HCT116 (cell line): ENCODE data around the gene TMEM178A. TPM values are rescaled to one million over a fixed set of nuclear protein-coding genes. Genes with fewer than 3 reads are reported as not detected.

Experiments
- ATAC-seq: fragments of 200-7000 bp; cut with Tn5 transposase; 2 replicates; pipeline ENCODE4 v1.9.1; 2020; ENCODE audit warnings: mild to moderate bottlenecking, moderate library complexity
- BruUV-seq: library from RNA; stranded (reverse); fragments of 400-500 nt; replicated peaks from 2 replicates; lab custom pipeline; 2021; lab: Mats Ljungman, UMichigan
- CTCF ChIA-PET: fragments of 300-600 bp; sonication (Branson Sonifier 250); formaldehyde crosslinking; loops from one replicate; lab custom pipeline; 2021; ENCODE audit warnings: antibody characterized with exemption; lab: Charles Lee
- POLR2A ChIA-PET: fragments of 300-600, 350-600 bp; sonication (Branson Sonifier 250); formaldehyde crosslinking; loops from one replicate; lab custom pipeline; 2021; ENCODE audit warnings: antibody characterized with exemption; lab: Charles Lee
- RAD21 ChIA-PET, 2 experiments: fragments of 300-600 bp; sonication (Branson Sonifier 250); formaldehyde crosslinking; loops; one replicate each; lab custom pipeline; 2023; ENCODE audit warnings: low total read pairs in 2 of 2; ENCODE audit not compliant: uncharacterized antibody in 2 of 2, unreplicated experiment in 2 of 2, low non-redundant PET in 1 of 2; lab: Charles Lee
- DNase-seq: peaks from one replicate; pipeline ENCODE4 v3.0.0-alpha.2; 2010; ENCODE audit warnings: low read depth, low spot score
- H2AFZ ChIP-seq: fragments of 200-600 bp; shearing (Covaris generic), sonication (generic); 2 replicates; pipeline ENCODE4 v1.6.1; 2017; ENCODE audit warnings: low read depth, mixed run types, mixed read lengths, antibody characterized with exemption, low read length; ENCODE audit not compliant: poor library complexity, severe bottlenecking
- H3K27ac ChIP-seq: 2 replicates; pipeline ENCODE4 v1.5.1; 2012; ENCODE audit warnings: low read depth, low read length
- H3K27me3 ChIP-seq: fragments of 200-600 bp; sonication (generic); 2 replicates; pipeline ENCODE4 v1.6.1; 2016; ENCODE audit warnings: mixed run types, low read length, mixed read lengths; ENCODE audit not compliant: insufficient read depth
- H3K36me3 ChIP-seq, 2 experiments: fragments of 200-500 bp in 1 of 2; fragments of 200-600 bp in 1 of 2; sonication (Bioruptor generic) in 1 of 2; sonication (generic) in 1 of 2; 2 replicates each; pipeline versions ENCODE4 v1.5.1 to v1.6.1; 2014 to 2016; ENCODE audit warnings: low read length in 2 of 2, inconsistent platforms in 1 of 2, mixed read lengths in 1 of 2, mixed run types in 1 of 2; ENCODE audit not compliant: insufficient read depth in 2 of 2, control insufficient read depth in 1 of 2
- H3K4me1 ChIP-seq, 2 experiments: fragments of 200-600 bp in 1 of 2; sonication (generic) in 1 of 2; 2 replicates each; pipeline versions ENCODE4 v1.5.1 to v1.6.1; 2012 to 2017; ENCODE audit warnings: low read length in 2 of 2, inconsistent platforms in 1 of 2, mild to moderate bottlenecking in 1 of 2, mixed read lengths in 1 of 2, mixed run types in 1 of 2, moderate library complexity in 1 of 2; ENCODE audit not compliant: insufficient read depth in 2 of 2, control insufficient read depth in 1 of 2
- H3K4me2 ChIP-seq: fragments of 200-600 bp; sonication (generic); 2 replicates; pipeline ENCODE4 v1.6.1; 2017; ENCODE audit warnings: mixed run types, low read length, mixed read lengths
- H3K4me3 ChIP-seq, 2 experiments: fragments of 200-600 bp in 1 of 2; sonication (generic) in 1 of 2; replicated peaks in 1 of 2; 2 replicates each; pipeline ENCODE4 v1.5.1; 2011 to 2016; ENCODE audit warnings: low read length in 2 of 2, control low read depth in 1 of 2, low read depth in 1 of 2, mild to moderate bottlenecking in 1 of 2, mixed read lengths in 1 of 2, mixed run types in 1 of 2
- H3K79me2 ChIP-seq: fragments of 200-600 bp; sonication (generic); 2 replicates; pipeline ENCODE4 v1.6.1; 2017; ENCODE audit warnings: mild to moderate bottlenecking, mixed run types, low read length, moderate library complexity, mixed read lengths; ENCODE audit not compliant: insufficient read depth
- H3K9ac ChIP-seq: fragments of 200-600 bp; sonication (generic); 2 replicates; pipeline ENCODE4 v1.6.1; 2016; ENCODE audit warnings: low read length, mixed read lengths
- H3K9me2 ChIP-seq: fragments of 200-600 bp; sonication (generic), shearing (Covaris generic); 2 replicates; pipeline ENCODE4 v1.6.1; 2017; ENCODE audit warnings: mixed run types, mild to moderate bottlenecking, moderate library complexity; ENCODE audit not compliant: insufficient read depth
- H3K9me3 ChIP-seq, 2 experiments: fragments of 200-500 bp in 1 of 2; fragments of 200-600 bp in 1 of 2; sonication (Bioruptor generic) in 1 of 2; sonication (generic) in 1 of 2; 2 replicates each; pipeline ENCODE4 v1.6.1; 2014 to 2017; ENCODE audit warnings: low read length in 2 of 2, mixed read lengths in 2 of 2, inconsistent platforms in 1 of 2, low read depth in 1 of 2, mild to moderate bottlenecking in 1 of 2, mixed run types in 1 of 2, moderate library complexity in 1 of 2; ENCODE audit not compliant: control insufficient read depth in 1 of 2, insufficient read depth in 1 of 2
- H4K20me1 ChIP-seq: fragments of 200-600 bp; sonication (generic), shearing (Covaris generic); 2 replicates; pipeline ENCODE4 v1.6.1; 2017; ENCODE audit warnings: mixed run types, mild to moderate bottlenecking, moderate library complexity; ENCODE audit not compliant: insufficient read depth
- CEBPB ChIP-seq: IDR thresholded peaks from 2 replicates; pipeline ENCODE4 v1.6.1; 2012; ENCODE audit warnings: low read depth
- EGR1 ChIP-seq: IDR thresholded peaks from 2 replicates; pipeline ENCODE4 v1.6.1; 2012; ENCODE audit warnings: low read depth
- ELF1 ChIP-seq: IDR thresholded peaks from 2 replicates; pipeline ENCODE4 v1.6.1; 2012; ENCODE audit warnings: low read depth, borderline replicate concordance
- FOSL1 ChIP-seq: IDR thresholded peaks from 2 replicates; pipeline ENCODE4 v1.6.1; 2012; ENCODE audit warnings: low read depth
- POLR2A ChIP-seq: IDR thresholded peaks from 2 replicates; pipeline ENCODE4 v1.7.0; 2011; ENCODE audit warnings: borderline replicate concordance; ENCODE audit not compliant: insufficient read depth, insufficient read length; ENCODE audit errors: extremely low read depth
- POLR2AphosphoS5 ChIP-seq: IDR thresholded peaks from 2 replicates; pipeline ENCODE4 v1.6.1; 2011; ENCODE audit warnings: mild to moderate bottlenecking, low read depth, low read length, moderate library complexity
- RAD21 ChIP-seq: IDR thresholded peaks from 2 replicates; pipeline ENCODE4 v1.6.1; 2012; ENCODE audit warnings: low read depth, mild to moderate bottlenecking
- REST ChIP-seq: IDR thresholded peaks from 2 replicates; pipeline ENCODE4 v1.6.1; 2012; ENCODE audit warnings: low read depth
- SIN3A ChIP-seq: IDR thresholded peaks from 2 replicates; pipeline ENCODE4 v1.6.1; 2012; ENCODE audit warnings: low read depth
- SP1 ChIP-seq: IDR thresholded peaks from 2 replicates; pipeline ENCODE4 v1.6.1; 2012; ENCODE audit warnings: low read depth
- SRF ChIP-seq: IDR thresholded peaks from 2 replicates; pipeline ENCODE4 v1.6.1; 2012; ENCODE audit warnings: low read depth
- TCF7L2 ChIP-seq: IDR thresholded peaks from 2 replicates; pipeline ENCODE4 v1.7.0; 2011; ENCODE audit warnings: borderline replicate concordance, inconsistent platforms; ENCODE audit not compliant: insufficient read depth, insufficient read length; ENCODE audit errors: extremely low read depth
- YY1 ChIP-seq: IDR thresholded peaks from 2 replicates; pipeline ENCODE4 v1.6.1; 2011; ENCODE audit warnings: low read length, low read depth, moderate library complexity, mild to moderate bottlenecking; ENCODE audit not compliant: insufficient replicate concordance; ENCODE audit errors: extremely low read depth
- ZFX ChIP-seq: fragments of 450-650 bp; IDR thresholded peaks from 2 replicates; pipeline ENCODE4 v1.6.1; 2017
- intact Hi-C: fragments of 100-400 bp; cut with micrococcal nuclease; formaldehyde crosslinking; loops from 2 replicates; pipeline ENCODE4 v1.10.0; 2022
- total RNA-seq: library from RNA; stranded (reverse); gene quantifications from one replicate; pipeline ENCODE4 v1.2.1, GENCODE V29; 2021; ENCODE audit not compliant: unreplicated experiment
- TF ChIP-seq, protein P1 (sequence below), 3 experiments: fragments of 200-600 bp in 1 of 3; sonication (generic) in 1 of 3; IDR thresholded peaks in 2 of 3; conservative IDR thresholded peaks in 1 of 3; 2 replicates each; pipeline ENCODE4 v1.5.1; 2012 to 2017; ENCODE audit warnings: low read depth in 2 of 3, low read length in 2 of 3, antibody characterized with exemption in 1 of 3, borderline replicate concordance in 1 of 3, control low read depth in 1 of 3, mild to moderate bottlenecking in 1 of 3, mixed read lengths in 1 of 3, mixed run types in 1 of 3, moderate library complexity in 1 of 3; ENCODE audit not compliant: insufficient read depth in 1 of 3

TMEM178A gene
- total RNA-seq, 1 experiment from 2014 or later, result 1.3 TPM

GRCh38 chr2:39625193-39625926 is 40.4 kb upstream of the TMEM178A start:
- no peak for TF ChIP-seq ZFX
- TF ChIP-seq EGR1, result no peak
- no peak for TF ChIP-seq ELF1
- TF ChIP-seq SIN3A, result no peak
- no peak for TF ChIP-seq YY1
- DNase-seq (no peak), ATAC-seq (no peak)
- Histone ChIP-seq H3K4me2 (no peak overlapping the region), H3K27ac (no peak overlapping the region), H3K9me2 (no peaks in the 10 kb centered on the region), H3K36me3 (no peaks in the 10 kb centered on the region), H3K4me1 (no peaks in the 10 kb centered on the region), H3K9ac (no peak overlapping the region), H2AFZ (no peak overlapping the region), H3K27me3 (no peaks in the 10 kb centered on the region), H3K9me3 (no peaks in the 10 kb centered on the region), H3K4me3 (no peak overlapping the region), H4K20me1 (no peaks in the 10 kb centered on the region), H3K79me2 (no peaks in the 10 kb centered on the region)
- ChIA-PET RAD21 (no interaction called here), POLR2A (no interaction called here), CTCF (no interaction called here)
- intact Hi-C loops, result no loop called here
- BruUV-seq, result no TSS peak

DNA sequence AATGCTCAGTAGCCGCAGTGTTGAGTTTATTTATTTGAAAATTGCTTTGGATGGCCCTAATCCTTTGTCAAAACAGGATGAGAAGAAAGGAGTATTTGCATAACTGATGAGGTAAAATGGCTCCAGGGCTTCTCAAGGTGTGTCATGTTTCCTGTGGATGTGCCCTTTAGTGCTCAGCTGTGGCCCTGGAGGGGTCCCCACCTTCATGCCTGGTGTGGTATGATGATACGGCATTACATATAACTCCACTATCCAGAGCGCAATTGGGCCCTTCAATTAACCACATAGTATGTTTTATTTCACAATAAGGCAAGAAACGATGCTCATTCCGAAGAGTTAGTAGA is 39.8 kb upstream of the TMEM178A start:
- Histone ChIP-seq H3K9me3 (no peaks in the 10 kb centered on the region), H3K4me3 (no peak overlapping the region), H3K4me1 (no peaks in the 10 kb centered on the region), H3K9ac (no peak overlapping the region), H3K79me2 (no peaks in the 10 kb centered on the region), H3K27me3 (no peaks in the 10 kb centered on the region), H3K36me3 (no peaks in the 10 kb centered on the region), H3K4me2 (no peak overlapping the region), H2AFZ (no peak overlapping the region), H3K9me2 (no peaks in the 10 kb centered on the region), H4K20me1 (no peaks in the 10 kb centered on the region), H3K27ac (no peak overlapping the region)
- ChIA-PET CTCF (no interaction called here), POLR2A (no interaction called here), RAD21 (no interaction called here)
- ATAC-seq (no peak), DNase-seq (no peak)
- no TSS peak for BruUV-seq
- intact Hi-C loops, result no loop called here
- TF ChIP-seq SP1 (no peak), SRF (no peak), FOSL1 (no peak), CEBPB (no peak), POLR2A (no peak), TCF7L2 (no peak), POLR2AphosphoS5 (no peak), RAD21 (no peak), REST (no peak)
- TF ChIP-seq, protein P1, sequence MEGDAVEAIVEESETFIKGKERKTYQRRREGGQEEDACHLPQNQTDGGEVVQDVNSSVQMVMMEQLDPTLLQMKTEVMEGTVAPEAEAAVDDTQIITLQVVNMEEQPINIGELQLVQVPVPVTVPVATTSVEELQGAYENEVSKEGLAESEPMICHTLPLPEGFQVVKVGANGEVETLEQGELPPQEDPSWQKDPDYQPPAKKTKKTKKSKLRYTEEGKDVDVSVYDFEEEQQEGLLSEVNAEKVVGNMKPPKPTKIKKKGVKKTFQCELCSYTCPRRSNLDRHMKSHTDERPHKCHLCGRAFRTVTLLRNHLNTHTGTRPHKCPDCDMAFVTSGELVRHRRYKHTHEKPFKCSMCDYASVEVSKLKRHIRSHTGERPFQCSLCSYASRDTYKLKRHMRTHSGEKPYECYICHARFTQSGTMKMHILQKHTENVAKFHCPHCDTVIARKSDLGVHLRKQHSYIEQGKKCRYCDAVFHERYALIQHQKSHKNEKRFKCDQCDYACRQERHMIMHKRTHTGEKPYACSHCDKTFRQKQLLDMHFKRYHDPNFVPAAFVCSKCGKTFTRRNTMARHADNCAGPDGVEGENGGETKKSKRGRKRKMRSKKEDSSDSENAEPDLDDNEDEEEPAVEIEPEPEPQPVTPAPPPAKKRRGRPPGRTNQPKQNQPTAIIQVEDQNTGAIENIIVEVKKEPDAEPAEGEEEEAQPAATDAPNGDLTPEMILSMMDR (IDR thresholded peaks at IDR 0.05 in 2 of 3, conservative IDR thresholded peaks at IDR 0.05 in 1 of 3; ENCODE audit: borderline replicate concordance in 1 of 3, insufficient read depth in 1 of 3, low read depth in 2 of 3, low read length in 2 of 3), result no peak
